NCI-H2107 (cell line): ENCODE results near the gene CSK.

Source experiments
- DNase-seq: peaks from one replicate; lab custom pipeline; 2025; lab: John Stamatoyannopoulos, UW

Gene CSK

GRCh38 chr15:74826364-74826819 lies 44.5 kb downstream of the CSK start, which contains the start of gene CPLX3:
CPLX3 (plus strand) TSS chr15:74826627; CDS start chr15:74826704, 77 bp downstream.
- DNase-seq, result no peak

GRCh38 chr15:74826921-74827320 lies 45.0 kb downstream of the CSK start:
- DNase-seq, result no peak

DNA sequence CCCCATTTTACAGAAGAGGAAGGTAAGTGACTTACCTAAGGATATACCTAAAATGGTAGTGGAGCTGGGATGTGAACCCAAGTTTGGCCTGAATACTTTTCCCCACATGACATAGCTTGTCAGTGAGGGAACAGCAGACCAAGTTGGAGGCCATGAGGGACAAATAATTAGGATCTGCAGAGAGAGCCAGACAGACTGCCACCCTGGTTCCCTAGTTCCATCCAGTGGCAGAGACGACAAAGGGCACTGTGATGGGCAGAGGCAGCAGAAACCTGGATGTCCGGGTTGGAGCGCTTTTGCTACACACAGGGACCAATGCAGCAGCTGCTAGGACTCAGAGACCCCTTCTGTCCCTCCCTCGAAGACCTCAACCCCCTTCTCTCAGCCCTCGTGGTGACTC lies 45.7 kb downstream of the CSK start:
- no peak for DNase-seq

DNA sequence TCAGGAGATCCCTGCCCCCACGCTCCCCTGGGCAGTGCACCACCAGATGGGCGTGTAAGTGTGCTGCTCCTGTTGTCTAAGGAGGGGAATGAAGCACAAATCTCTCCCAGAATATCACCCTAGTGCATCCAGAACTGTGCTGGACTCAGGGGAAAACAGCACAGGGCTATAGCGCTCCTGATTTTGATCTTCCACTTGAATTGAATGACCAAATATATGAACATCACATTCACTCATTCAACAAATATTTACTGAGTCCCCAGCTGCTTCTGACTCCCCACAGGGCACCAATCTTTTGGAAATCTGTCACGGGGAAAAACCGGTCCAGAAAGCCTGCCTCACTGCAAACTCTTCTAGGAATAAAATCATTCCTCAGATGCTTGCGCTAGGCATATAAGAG lies 47.0 kb downstream of the CSK start:
- DNase-seq, result no peak

DNA sequence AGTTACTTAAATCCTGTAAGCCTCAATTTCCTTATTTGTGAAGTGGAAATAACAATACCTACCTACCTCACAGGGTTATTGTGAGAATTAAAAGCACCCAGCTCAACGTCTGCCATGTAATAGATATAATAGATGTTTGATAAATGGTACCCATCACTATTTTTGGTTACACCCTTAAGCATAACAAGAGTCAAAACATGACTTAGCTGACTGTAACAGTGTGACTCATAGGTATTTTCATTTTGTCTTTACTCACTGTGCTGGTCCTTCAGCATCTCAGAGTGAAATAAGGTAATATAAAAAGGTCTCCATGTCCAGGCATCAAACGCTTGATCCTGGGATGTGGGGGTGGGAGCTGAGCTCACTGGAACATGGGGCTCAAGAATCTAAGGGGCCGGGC lies 47.6 kb downstream of the CSK start:
- no peak for DNase-seq

DNA sequence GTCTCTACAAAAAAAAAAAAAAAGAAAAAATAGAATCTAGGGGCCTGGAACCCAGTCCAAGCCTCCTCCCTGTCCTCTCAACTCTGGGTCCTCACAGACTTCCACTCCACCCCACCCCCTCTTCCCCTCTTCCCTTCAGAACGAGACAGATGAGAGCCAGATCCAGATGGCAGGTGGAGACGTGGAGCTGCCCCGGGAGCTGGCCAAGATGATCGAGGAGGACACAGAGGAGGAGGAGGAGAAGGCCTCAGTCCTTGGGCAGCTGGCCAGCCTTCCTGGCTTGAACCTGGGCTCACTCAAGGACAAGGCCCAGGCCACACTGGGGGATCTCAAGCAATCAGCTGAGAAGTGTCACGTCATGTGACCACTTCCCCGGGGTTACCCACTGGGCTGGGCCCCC lies 48.1 kb downstream of the CSK start:
- no peak for DNase-seq

DNA sequence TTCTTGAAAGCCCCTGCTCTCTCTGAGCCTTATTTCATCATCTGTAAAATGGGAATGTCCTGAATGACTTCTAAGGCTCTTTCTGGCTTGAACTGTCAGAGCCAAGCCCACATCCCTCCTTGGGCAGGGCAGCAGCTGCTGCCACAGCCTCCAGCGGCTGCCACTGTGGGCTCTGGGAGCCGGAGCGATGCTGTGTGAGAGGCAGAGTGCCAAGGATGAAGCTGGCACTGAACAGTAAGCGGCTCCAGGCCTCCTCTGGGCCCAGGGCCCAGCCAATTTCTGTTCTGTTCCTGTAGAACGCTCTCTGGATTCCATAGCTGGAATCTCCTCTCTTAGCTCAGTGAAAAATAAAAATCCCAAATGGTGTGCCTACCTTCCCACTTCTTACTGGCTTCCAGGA lies 49.0 kb downstream of the CSK start:
- no peak for DNase-seq

GRCh38 chr15:74831813-74832495 lies 50.1 kb downstream of the CSK start:
- no peak for DNase-seq

- no peak for DNase-seq
Observed at GRCh38 chr15:74832826-74833225, 50.9 kb downstream of the CSK start.

DNA sequence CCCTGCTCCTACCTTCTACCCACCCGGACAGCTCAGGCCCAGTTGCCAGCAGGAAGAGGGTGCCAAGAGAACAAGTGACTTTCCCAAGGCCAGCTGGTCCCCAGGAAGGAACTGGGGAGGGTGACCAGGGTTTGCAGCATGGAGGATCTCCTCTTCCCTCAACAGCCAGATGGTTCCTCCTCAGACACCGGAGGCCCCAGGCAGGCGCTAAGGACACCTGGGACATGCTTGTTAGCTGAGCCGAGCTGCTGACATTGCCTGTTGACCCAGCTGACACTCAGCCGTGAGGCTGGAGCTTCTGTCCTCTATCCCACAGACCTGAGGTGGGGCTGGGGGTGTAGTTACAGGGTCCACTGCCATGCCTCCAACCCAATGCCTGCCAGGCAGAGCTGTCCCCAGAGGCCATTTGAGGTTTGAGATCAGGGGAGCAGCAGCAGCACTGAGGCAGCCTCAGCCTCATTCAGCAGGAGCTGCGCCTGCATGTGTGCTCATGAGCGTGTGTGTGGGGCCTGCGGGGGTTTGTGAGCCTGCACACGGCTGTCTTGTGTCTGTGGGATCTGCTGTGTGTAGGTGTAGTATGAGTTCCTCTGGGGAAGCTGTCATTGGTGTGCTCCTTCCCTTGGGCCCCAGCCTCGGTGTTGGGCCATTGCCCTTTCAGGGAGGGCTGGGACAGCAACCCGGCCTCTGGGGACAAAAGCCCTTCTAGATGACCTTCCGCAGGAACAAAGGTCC lies 51.7 kb downstream of the CSK start:
- no peak for DNase-seq

GRCh38 chr15:74835312-74835823 lies 53.5 kb downstream of the CSK start:
- no peak for DNase-seq

GRCh38 chr15:74836846-74837245 lies 55.0 kb downstream of the CSK start:
- DNase-seq, result no peak

DNA sequence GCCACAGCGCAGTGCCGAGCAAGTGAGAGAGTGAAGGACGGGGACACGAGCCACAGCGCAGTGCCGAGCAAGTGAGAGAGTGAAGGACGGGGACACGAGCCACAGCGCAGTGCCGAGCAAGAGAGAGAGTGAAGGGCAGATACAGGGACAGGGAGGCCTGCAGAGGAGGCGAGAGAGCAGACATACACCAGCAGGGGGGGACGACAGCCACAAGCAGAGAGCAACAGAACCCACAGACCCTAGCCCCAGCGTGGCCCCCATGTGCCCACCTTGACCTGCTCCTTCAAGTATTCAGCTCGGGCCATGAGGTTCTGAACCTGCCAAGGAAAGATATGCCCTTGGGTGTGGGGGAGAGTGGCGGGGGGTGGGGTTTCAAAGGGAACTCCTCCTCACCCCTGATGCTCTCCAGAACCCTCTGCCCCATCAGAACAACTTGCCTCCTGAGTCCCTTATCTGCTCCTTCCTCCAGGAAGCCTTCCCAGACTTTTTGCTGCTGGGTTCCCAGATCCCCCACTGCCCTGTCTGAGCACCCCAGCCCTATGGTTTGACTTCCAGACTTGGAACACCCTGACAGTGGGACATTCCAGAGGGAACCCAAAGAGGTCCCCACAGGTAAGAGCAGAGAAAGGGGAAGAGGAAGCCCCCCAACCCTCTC lies 55.7 kb downstream of the CSK start:
- no peak for DNase-seq

- no peak for DNase-seq
Observed at GRCh38 chr15:74838137-74838516, 56.2 kb downstream of the CSK start.

GRCh38 chr15:74838746-74839525 lies 57.1 kb downstream of the CSK start:
- DNase-seq, result no peak

- no peak for DNase-seq
Observed at GRCh38 chr15:74839526-74840395, 57.9 kb downstream of the CSK start.

DNA sequence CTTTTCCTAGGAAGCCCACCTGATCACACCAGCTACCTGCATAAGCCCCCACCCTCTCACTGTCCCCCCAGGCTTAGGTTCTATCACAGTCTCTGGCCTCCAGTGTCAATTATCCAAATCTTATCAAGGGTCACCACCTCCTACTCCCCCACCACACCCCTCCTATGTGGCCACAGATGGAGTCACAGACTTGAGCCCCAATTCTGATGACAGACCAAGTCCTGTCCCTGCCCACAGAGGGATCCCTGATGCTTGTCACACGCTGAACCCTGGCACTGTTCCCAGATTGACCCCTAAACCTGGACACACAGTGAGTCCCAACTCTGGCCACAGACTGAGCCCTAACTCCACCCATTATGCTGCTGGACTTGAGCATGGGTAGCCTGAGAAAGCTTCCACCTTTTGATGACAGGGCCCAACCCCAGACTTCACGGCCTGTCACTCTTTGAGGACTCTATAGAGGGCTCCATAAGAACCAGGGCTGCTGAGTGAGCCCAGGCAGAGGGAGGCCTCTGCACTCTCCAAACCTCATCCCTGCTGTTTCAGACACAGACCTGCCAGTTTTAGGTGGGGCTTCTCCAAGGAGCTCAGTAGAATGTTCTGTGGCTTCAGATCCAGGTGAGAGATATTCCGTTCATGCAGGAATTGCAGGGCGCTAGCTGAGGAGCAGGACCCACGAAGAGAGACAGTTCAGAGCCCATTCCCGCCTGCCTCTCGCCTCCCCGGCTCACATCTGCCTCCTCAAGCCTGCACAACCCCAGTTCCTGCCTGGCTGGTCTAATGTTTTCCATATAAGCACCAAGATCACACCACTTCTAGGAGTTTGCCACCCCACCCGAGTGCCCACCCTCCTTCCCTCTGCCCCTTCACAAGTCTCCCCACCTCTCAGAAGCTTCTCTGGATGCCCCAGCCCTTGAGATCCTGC lies 59.2 kb downstream of the CSK start:
- no peak for DNase-seq

- DNase-seq, result no peak
Observed at GRCh38 chr15:74841891-74842373, 60.1 kb downstream of the CSK start.

DNA sequence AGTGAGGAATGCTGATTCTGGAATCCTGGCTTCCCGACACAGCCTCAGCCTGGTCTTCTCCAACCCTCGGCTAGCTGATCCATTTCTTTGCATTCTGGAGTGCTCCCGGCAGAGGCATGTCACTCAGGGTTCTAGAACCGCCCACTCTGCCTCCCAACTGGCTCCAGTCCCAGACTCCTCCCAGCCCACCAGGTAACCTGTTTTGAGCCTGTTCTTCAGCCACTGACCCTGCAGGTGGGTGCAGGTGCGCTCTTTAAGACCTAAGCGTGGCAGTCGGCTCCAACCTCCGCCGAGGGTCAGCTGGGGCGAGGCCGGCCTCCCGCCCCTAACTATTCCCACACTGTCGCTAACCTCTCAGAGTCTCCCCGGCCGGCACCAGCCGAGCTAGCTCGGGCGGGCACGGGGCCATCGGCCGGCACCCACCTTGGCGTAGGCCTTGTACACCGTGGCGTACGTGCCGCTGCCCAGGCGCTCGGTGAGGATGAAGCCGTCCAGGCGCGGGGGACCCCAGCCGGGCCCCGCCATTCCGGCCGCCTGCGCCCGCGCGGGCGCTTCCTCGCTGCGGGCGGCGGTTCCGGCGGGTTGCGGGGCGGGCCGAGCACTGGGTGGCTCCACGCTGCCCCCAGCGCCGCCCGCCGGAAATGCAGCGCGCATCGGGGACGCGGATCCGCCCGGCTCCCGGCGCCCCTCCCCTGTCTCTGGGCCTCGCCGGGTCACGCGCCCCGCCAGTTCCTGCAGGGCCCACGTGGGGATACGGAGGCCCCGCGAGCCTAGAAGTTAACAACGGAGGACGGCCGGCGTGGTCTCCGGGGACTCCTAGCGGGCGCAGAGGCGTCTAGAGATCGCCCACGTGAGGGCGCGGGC lies 60.9 kb downstream of the CSK start, which contains the start of gene ULK3:
ULK3 (minus strand) TSS at position 576 of the 864 bp plus-strand sequence; CDS start at position 525, 51 bp downstream.
- peak; percentile 61 for DNase-seq
